GM12874 (cell line): ENCODE measurements around the gene HCFC1.

ENCODE experiments used
- TF ChIP-seq, protein P1 (sequence below): IDR thresholded peaks from 2 replicates; pipeline ENCODE4 v1.5.1; 2011; ENCODE audit warnings: low read depth, mild to moderate bottlenecking, control low read depth, low read length, moderate library complexity; ENCODE audit not compliant: insufficient read depth

Gene HCFC1

DNA sequence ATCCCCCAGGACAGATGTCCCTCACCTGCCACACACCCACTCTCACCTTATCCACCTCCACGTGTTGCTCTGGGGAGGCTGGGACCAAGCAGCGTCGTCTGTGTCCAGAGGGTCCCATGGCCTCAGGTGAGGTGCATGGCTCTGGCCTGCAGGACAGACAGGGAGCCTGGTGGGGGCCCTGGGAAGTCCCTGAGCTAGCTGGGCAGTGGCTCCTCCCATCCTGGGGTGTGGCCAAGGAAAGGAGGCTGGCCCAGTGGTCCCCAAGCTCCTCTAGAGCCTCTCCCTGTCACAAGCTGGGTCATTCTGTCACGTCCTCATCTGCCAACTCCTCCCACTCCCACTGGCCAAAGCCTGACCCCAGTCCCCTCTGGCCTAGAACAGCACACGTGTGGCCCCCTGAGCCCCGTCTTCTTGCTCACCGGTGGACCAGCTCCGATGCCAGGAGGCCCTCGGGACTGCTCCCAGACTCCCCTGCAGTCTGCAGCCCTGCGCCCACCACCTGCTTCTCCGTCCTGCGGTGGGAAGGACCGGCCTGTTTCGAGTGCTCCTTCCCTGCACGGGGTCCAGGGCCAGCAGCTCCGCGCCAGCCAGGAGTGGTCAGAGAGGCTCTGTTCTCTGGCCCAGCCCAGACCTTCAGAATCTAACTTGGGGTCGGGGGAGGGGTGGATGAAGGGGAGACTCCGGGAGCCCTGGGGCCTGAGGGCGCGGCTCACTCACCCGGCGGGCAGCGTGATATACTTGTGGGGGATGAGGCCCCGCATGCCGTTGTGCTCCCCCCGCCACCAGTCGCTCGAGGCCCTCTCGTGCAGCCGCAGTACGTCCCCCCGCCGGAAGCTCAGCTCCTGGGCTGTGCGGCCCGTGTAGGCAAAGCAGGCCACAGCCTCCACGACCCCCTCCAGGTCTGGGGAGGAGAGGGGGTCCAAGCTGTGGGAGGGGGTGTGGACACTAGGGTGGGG lies 62.3 kb downstream of the HCFC1 start:
- TF ChIP-seq, protein P1, sequence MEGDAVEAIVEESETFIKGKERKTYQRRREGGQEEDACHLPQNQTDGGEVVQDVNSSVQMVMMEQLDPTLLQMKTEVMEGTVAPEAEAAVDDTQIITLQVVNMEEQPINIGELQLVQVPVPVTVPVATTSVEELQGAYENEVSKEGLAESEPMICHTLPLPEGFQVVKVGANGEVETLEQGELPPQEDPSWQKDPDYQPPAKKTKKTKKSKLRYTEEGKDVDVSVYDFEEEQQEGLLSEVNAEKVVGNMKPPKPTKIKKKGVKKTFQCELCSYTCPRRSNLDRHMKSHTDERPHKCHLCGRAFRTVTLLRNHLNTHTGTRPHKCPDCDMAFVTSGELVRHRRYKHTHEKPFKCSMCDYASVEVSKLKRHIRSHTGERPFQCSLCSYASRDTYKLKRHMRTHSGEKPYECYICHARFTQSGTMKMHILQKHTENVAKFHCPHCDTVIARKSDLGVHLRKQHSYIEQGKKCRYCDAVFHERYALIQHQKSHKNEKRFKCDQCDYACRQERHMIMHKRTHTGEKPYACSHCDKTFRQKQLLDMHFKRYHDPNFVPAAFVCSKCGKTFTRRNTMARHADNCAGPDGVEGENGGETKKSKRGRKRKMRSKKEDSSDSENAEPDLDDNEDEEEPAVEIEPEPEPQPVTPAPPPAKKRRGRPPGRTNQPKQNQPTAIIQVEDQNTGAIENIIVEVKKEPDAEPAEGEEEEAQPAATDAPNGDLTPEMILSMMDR, result no peak

DNA sequence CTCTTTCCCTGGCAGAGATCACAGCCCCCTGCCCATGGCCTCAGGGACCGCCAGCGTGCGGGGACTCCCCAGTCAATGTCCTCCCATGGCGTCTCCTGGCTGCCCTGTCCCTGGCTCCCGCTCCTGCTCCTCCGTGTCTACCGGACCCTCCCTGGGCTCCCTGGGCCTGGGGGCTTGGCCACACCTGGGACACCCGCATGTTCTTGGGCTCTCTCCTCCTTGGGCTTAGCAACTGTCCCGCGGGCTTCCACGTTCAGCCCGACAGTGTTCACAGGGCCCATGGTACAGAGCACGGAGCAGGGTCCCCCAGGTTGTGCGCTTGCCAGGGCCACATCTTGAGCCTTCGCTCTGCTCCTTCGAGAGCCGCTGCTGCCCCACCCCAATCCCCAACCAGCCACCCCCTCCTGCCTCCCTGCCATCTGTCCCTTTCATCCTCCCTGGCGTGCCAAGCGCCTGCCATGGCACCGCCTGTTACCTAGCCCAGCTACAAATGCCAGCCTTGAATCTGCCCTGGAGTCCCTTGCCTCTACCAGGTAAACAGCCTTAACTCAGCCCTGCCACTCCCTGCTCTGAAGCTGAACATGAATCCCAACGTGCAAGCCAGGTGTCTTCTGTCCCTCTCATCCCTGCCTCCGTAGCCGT lies 63.3 kb downstream of the HCFC1 start:
- TF ChIP-seq, protein P1, result no peak

DNA sequence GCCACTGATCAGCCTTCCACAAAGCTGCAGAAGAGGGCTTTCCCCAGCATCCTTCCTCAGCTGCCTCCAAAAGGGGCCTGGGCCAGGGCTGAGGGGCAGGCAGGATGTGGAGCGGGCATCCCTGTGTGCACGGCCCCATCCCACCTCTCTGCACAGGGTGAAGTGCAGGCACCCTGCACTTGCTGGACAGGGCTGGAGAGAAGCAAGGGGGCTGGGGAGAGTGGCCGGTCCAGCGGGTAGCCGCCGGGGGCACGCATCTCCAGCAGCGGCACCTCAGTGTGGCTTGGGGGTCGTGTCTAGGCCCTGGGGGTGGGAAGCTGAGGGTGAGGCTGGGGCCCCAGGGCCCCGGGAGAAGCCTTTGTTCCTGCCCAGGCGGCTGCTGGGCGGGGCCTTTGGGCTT lies 64.2 kb downstream of the HCFC1 start:
- TF ChIP-seq, protein P1, result no peak

DNA sequence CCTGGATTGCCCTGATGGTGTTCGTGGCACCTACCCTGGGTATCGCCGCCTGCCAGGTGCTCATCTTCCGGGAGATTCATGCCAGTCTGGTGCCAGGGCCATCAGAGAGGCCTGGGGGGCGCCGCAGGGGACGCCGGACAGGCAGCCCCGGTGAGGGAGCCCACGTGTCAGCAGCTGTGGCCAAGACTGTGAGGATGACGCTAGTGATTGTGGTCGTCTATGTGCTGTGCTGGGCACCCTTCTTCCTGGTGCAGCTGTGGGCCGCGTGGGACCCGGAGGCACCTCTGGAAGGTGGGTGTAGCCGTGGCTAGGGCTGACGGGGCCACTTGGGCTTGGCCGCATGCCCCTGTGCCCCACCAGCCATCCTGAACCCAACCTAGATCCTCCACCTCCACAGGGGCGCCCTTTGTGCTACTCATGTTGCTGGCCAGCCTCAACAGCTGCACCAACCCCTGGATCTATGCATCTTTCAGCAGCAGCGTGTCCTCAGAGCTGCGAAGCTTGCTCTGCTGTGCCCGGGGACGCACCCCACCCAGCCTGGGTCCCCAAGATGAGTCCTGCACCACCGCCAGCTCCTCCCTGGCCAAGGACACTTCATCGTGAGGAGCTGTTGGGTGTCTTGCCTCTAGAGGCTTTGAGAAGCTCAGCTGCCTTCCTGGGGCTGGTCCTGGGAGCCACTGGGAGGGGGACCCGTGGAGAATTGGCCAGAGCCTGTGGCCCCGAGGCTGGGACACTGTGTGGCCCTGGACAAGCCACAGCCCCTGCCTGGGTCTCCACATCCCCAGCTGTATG lies 65.3 kb downstream of the HCFC1 start:
- TF ChIP-seq, protein P1, result no peak

DNA sequence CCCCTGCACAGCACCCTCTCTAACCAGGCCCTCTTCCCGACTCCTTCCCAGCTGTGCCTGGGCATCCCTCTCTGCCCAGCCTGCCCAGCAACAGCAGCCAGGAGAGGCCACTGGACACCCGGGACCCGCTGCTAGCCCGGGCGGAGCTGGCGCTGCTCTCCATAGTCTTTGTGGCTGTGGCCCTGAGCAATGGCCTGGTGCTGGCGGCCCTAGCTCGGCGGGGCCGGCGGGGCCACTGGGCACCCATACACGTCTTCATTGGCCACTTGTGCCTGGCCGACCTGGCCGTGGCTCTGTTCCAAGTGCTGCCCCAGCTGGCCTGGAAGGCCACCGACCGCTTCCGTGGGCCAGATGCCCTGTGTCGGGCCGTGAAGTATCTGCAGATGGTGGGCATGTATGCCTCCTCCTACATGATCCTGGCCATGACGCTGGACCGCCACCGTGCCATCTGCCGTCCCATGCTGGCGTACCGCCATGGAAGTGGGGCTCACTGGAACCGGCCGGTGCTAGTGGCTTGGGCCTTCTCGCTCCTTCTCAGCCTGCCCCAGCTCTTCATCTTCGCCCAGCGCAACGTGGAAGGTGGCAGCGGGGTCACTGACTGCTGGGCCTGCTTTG lies 66.0 kb downstream of the HCFC1 start:
- TF ChIP-seq, protein P1, result no peak

DNA sequence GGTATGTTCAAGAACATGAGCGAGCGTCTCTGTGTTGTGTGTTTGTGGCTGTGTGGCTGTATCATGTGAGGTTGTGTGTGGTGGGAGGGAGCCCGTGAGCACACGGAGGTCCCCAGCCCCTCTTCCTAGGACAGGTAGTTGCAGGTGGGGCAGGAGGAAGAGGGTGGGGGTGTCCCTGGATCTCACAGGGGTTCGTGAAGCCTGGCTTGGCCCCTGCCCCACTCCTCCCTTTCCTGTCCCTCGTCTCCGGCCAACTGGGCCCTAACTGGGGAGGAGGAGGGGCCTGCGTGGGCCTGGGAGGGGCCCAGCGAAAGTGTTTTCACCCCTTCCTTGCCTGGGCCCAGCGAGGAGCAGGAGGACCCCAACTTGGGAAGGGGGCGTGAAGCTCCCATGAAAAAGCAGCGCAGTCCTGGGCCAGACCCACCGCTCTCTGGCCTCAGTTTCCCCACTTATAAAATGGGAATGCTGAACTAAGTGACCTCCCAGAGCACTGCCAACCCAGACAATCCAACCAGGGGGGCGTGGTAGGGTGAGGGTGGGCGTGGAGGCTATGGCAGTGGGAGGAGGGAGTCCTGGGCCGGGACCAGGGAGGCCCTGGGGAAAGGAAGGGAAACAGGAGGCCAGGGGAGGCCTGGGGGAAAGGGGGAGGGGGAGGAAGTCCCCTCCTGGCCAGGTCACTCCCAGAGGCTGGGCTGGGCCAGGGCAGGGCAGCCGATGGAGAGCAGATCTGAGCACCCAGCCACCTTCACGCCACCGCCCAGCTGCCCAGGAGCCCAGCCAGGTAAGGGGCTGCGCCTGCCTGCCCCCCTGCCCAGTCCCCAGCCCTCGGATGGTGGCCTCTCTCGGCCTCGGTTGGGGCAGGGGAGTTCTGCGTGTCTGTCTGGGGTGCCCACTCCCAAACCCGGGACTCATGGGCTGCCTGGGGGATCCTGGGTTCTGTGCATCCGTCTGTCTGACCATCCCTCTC lies 67.3 kb downstream of the HCFC1 start, which contains the start of gene AVPR2:
AVPR2 (plus strand) TSS at position 683 of the 967 bp plus-strand sequence. CDS start 473 bp downstream, outside the sequence.
- TF ChIP-seq, protein P1, result no peak
